SK-N-SH treated with all-trans-retinoic acid at 6 μM for 48 hours (cell line): ENCODE measurements around the gene CYFIP1.

ENCODE experiments used
- ATAC-seq: fragments of 200-7000 bp; cut with Tn5 transposase; 3 replicates; pipeline ENCODE4 v1.9.1; 2020; ENCODE audit warnings: mild to moderate bottlenecking, moderate library complexity
- BACH2 ChIP-seq: fragments of 250-450 bp; sonication (Bioruptor Pico); IDR thresholded peaks from 2 replicates; pipeline ENCODE4 v1.9.0; 2021; ENCODE audit warnings: mild to moderate bottlenecking, borderline replicate concordance
- CREB5 ChIP-seq: fragments of 250-450 bp; sonication (Bioruptor Pico); IDR thresholded peaks from 2 replicates; pipeline ENCODE4 v1.5.1; 2020; ENCODE audit warnings: low read depth, mild to moderate bottlenecking, moderate library complexity
- ESRRG ChIP-seq: fragments of 250-450 bp; sonication (Bioruptor Pico); IDR thresholded peaks from 2 replicates; pipeline ENCODE4 v1.6.1; 2021; ENCODE audit warnings: mild to moderate bottlenecking
- GLIS3 ChIP-seq: fragments of 250-450 bp; sonication (Bioruptor Pico); IDR thresholded peaks from 2 replicates; pipeline ENCODE4 v1.5.0; 2020; ENCODE audit warnings: mild to moderate bottlenecking, moderate library complexity
- OSR1 ChIP-seq: fragments of 250-450 bp; sonication (Bioruptor Pico); IDR thresholded peaks from 2 replicates; pipeline ENCODE4 v1.8.0; 2022; ENCODE audit warnings: moderate library complexity, mild to moderate bottlenecking, inconsistent platforms
- PATZ1 ChIP-seq: fragments of 250-450 bp; sonication (Bioruptor Pico); IDR thresholded peaks from 2 replicates; pipeline ENCODE4 v1.8.0; 2020; ENCODE audit warnings: mild to moderate bottlenecking, moderate library complexity, borderline replicate concordance
- PPARA ChIP-seq: fragments of 250-450 bp; sonication (Bioruptor Pico); IDR thresholded peaks from 2 replicates; pipeline ENCODE4 v1.5.0; 2020; ENCODE audit warnings: mild to moderate bottlenecking, borderline replicate concordance
- RARB ChIP-seq: fragments of 250-450 bp; sonication (Bioruptor Pico); IDR thresholded peaks from 2 replicates; pipeline ENCODE4 v1.8.0; 2021; ENCODE audit warnings: mild to moderate bottlenecking, moderate library complexity
- SNAI2 ChIP-seq: fragments of 250-450 bp; sonication (Bioruptor Pico); IDR thresholded peaks from 2 replicates; pipeline ENCODE4 v1.5.0; 2020; ENCODE audit warnings: mild to moderate bottlenecking, moderate library complexity
- TCF4 ChIP-seq: fragments of 250-450 bp; sonication (Bioruptor Pico); IDR thresholded peaks from 2 replicates; pipeline ENCODE4 v1.8.0; 2021; ENCODE audit warnings: mild to moderate bottlenecking, moderate library complexity, borderline replicate concordance
- TOX ChIP-seq: fragments of 250-450 bp; sonication (Bioruptor Pico); IDR thresholded peaks from 2 replicates; pipeline ENCODE4 v1.8.0; 2021; ENCODE audit warnings: mild to moderate bottlenecking, moderate library complexity, borderline replicate concordance
- TSHZ2 ChIP-seq: fragments of 250-450 bp; sonication (Bioruptor Pico); IDR thresholded peaks from 2 replicates; pipeline ENCODE4 v1.5.0; 2020; ENCODE audit warnings: mild to moderate bottlenecking, moderate library complexity
- ZC3H10 ChIP-seq: fragments of 250-450 bp; sonication (Bioruptor Pico); IDR thresholded peaks from 2 replicates; pipeline ENCODE4 v1.5.1; 2021; ENCODE audit warnings: mild to moderate bottlenecking, moderate library complexity
- ZFP3 ChIP-seq: fragments of 250-450 bp; sonication (Bioruptor Pico); IDR thresholded peaks from 2 replicates; pipeline ENCODE4 v1.5.0; 2020; ENCODE audit warnings: mild to moderate bottlenecking, moderate library complexity
- ZFP30 ChIP-seq: fragments of 450-650 bp; formaldehyde crosslinking; IDR thresholded peaks from 2 replicates; pipeline ENCODE4 v1.5.0; 2022; ENCODE audit warnings: mild to moderate bottlenecking, moderate library complexity
- ZNF565 ChIP-seq: fragments of 450-650 bp; formaldehyde crosslinking; conservative IDR thresholded peaks from 2 replicates; pipeline ENCODE4 v1.5.0; 2020; ENCODE audit warnings: low read depth, mild to moderate bottlenecking, moderate library complexity
- ZNF70 ChIP-seq: fragments of 450-650 bp; formaldehyde crosslinking; IDR thresholded peaks from 2 replicates; pipeline ENCODE4 v1.5.0; 2020; ENCODE audit warnings: mild to moderate bottlenecking, moderate library complexity
- ZNF8 ChIP-seq: fragments of 450-650 bp; formaldehyde crosslinking; IDR thresholded peaks from 2 replicates; pipeline ENCODE4 v1.5.0; 2020; ENCODE audit warnings: mild to moderate bottlenecking, moderate library complexity

Gene CYFIP1

GRCh38 chr15:22930782-22931484, 49.2 kb downstream of the CYFIP1 start (continued):
- TF ChIP-seq PATZ1 (CRISPR knock-in tag): no peak
- no peak for TF ChIP-seq ZFP3 (CRISPR knock-in tag)
- no peak for TF ChIP-seq ZC3H10
- TF ChIP-seq ZFP30 (CRISPR knock-in tag): no peak

GRCh38 chr15:22927761-22928160, 52.4 kb downstream of the CYFIP1 start:
- ATAC-seq: no peak
- TF ChIP-seq RARB: no peak
- TF ChIP-seq OSR1 (CRISPR knock-in tag): no peak
- TF ChIP-seq ESRRG (CRISPR knock-in tag): no peak
- TF ChIP-seq TCF4 (CRISPR knock-in tag): no peak
- no peak for TF ChIP-seq ZC3H10
- no peak for TF ChIP-seq ZNF70 (CRISPR knock-in tag)
- TF ChIP-seq PPARA: no peak
- no peak for TF ChIP-seq TSHZ2 (CRISPR knock-in tag)
- TF ChIP-seq ZFP3 (CRISPR knock-in tag): no peak
- no peak for TF ChIP-seq GLIS3
- TF ChIP-seq TOX (CRISPR knock-in tag): no peak
- no peak for TF ChIP-seq ZNF8
- no peak for TF ChIP-seq SNAI2 (CRISPR knock-in tag)

GRCh38 chr15:22925875-22926274, 54.3 kb downstream of the CYFIP1 start:
- ATAC-seq: no peak
- no peak for TF ChIP-seq ZNF565 (CRISPR knock-in tag)
- TF ChIP-seq PATZ1 (CRISPR knock-in tag): no peak
- no peak for TF ChIP-seq CREB5 (CRISPR knock-in tag)
- TF ChIP-seq ZFP3 (CRISPR knock-in tag): no peak
- TF ChIP-seq, all 23 proteins: peak for 0

DNA sequence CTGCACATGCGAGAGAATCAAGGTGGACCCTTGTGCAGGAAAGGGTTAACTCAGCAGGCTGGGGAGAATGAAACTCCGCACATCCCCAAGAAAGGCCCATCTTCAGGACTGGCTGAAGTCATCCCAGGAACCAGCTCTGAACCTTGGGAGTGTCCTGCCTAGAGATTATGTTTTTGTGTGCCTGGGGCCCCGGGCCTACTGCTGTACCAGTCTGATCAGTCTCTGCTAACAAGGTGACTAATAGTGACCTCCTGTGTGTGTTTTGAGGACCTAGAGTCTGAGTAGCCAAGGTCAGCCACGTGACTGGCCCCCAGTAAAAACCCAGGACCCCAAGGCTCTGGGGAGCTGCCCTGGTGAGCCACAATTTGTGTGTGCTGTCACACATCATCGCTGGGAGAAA, 58.2 kb downstream of the CYFIP1 start:
- TF ChIP-seq ZNF8 (no peak), RARB (no peak), TSHZ2 (CRISPR knock-in tag) (no peak), PPARA (no peak), ESRRG (CRISPR knock-in tag) (no peak), ZNF565 (CRISPR knock-in tag) (no peak), PATZ1 (CRISPR knock-in tag) (no peak), ZNF70 (CRISPR knock-in tag) (no peak), BACH2 (CRISPR knock-in tag) (no peak)
- no peak for ATAC-seq
